ENCODE measurements around the gene EFCAB6. TPM values are rescaled to one million over a fixed set of nuclear protein-coding genes. Genes with fewer than 3 reads are reported as not detected.
A peak's percentile ranks its signal among the peaks of the same experiment; 100 is the strongest.

Gene EFCAB6
- total and polyA plus RNA-seq, 3 donors from 2014 or later = 41.3 to 108 (median 81.5) TPM

- intact Hi-C loops (cut with DNase I; ENCODE audit: low total_unique reads) = no loop called here
- DNase-seq = no peak
- H3K4me3 ChIP-seq = no peak overlapping the region
- H3K27ac ChIP-seq = no peak overlapping the region
- no peaks in the 10 kb centered on the region for H3K36me3 ChIP-seq (ENCODE audit: low read depth, missing control alignments)
- peaks cover 5% of the 10 kb centered on the region for H3K4me1 ChIP-seq
- WGBS, 2 donors = 86 to 92% methylated on average over 6 of the region's 6 CpGs
- H3K9me3 ChIP-seq = no peaks in the 10 kb centered on the region
- no peaks in the 10 kb centered on the region for H3K27me3 ChIP-seq
- TF ChIP-seq CTCF (IDR thresholded peaks at IDR 0.05) (no peak), POLR2A (IDR thresholded peaks at IDR 0.05) (no peak)
Measured at GRCh38 chr22:43828725-43828997, 16.6 kb upstream of the EFCAB6 start.

- DNase-seq = no peak
- Histone ChIP-seq H3K9me3 (no peaks in the 10 kb centered on the region), H3K36me3 (ENCODE audit: low read depth, missing control alignments) (no peaks in the 10 kb centered on the region), H3K4me3 (no peak overlapping the region), H3K27ac (no peak overlapping the region), H3K27me3 (no peaks in the 10 kb centered on the region), H3K4me1 (peaks cover 5% of the 10 kb centered on the region)
- TF ChIP-seq POLR2A (IDR thresholded peaks at IDR 0.05) = no peak
- no peak for TF ChIP-seq CTCF (IDR thresholded peaks at IDR 0.05)
- WGBS, 2 donors = 88% methylated on average over 14 to 16 of the region's 16 CpGs
- intact Hi-C loops (cut with DNase I; ENCODE audit: low total_unique reads) = no loop called here
Measured at GRCh38 chr22:43827926-43828724, 16.0 kb upstream of the EFCAB6 start.

- 74% methylated on average over 13 of the region's 13 CpGs for WGBS, 2 donors
- peaks cover 5% of the 10 kb centered on the region for H3K4me1 ChIP-seq
- no peak overlapping the region for H3K27ac ChIP-seq
- no peak for DNase-seq
- TF ChIP-seq CTCF (IDR thresholded peaks at IDR 0.05) = no peak
- TF ChIP-seq POLR2A (IDR thresholded peaks at IDR 0.05) = no peak
- H3K4me3 ChIP-seq = no peak overlapping the region
- intact Hi-C loops (cut with DNase I; ENCODE audit: low total_unique reads) = no loop called here
- H3K27me3 ChIP-seq = no peaks in the 10 kb centered on the region
- H3K9me3 ChIP-seq = no peaks in the 10 kb centered on the region
- no peaks in the 10 kb centered on the region for H3K36me3 ChIP-seq (ENCODE audit: low read depth, missing control alignments)
Measured at GRCh38 chr22:43827003-43827735, 15.1 kb upstream of the EFCAB6 start.

- DNase-seq = peak; percentile 50
- WGBS, 2 donors = 66 to 77% methylated on average over 12 to 16 of the region's 16 CpGs
- no peak overlapping the region for H3K27ac ChIP-seq
- no peak overlapping the region for H3K4me3 ChIP-seq
- H3K4me1 ChIP-seq = peaks cover 5% of the 10 kb centered on the region
- H3K9me3 ChIP-seq = no peaks in the 10 kb centered on the region
- TF ChIP-seq POLR2A (IDR thresholded peaks at IDR 0.05) = no peak
- no peak for TF ChIP-seq CTCF (IDR thresholded peaks at IDR 0.05)
- H3K27me3 ChIP-seq = no peaks in the 10 kb centered on the region
- no peaks in the 10 kb centered on the region for H3K36me3 ChIP-seq (ENCODE audit: low read depth, missing control alignments)
- intact Hi-C loops (cut with DNase I; ENCODE audit: low total_unique reads) = no loop called here
Measured at GRCh38 chr22:43826142-43827002, 14.3 kb upstream of the EFCAB6 start.
